Measurements from ENCODE around the gene CHD6. TPM values are rescaled to one million over a fixed set of nuclear protein-coding genes. Genes with fewer than 3 reads are reported as not detected.

CHD6 gene
- total and polyA plus RNA-seq, 11 donors = 6.5 to 52.8 (median 38.9) TPM

DNA sequence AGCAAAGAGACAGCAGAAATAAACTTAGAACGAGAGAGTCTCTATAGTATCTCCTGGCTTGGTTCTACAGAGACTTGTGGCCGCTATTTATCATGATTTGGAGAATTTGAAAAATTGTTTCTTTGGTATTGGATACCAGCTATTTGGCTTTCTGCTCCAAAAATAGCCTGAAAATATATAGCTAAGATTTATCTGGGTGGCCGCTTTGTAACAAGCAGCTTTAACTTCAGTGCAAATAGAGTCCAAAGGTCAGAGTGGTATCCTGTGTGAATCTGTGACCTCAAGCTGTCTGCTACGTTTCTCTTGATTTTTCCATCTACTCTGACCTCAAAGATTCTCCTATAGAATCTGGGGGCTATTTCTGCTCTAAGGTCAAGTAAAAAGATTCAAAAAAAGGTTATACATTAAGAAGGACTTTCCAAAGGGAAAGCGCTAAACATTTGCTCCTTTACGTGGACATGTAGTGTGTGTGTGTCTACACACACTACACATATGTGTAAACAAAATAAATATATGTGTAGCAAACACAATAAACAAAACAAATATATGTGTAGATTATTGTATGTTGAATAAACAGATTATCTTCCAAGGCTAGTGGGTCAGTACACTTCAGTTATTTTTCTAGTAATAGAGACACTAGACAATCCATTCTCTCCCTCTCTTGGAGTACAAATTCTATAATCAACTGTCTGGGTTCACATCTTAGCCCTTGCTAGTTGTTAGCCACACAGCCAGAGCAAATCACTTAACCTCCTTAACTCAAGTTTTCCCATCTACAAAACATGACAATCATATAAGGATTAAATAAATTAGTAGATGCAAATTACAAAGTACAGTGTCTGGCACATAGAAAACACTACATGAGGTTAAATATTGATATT is 40.8 kb downstream of the CHD6 start:
- H3K4me3 ChIP-seq = no peak overlapping the region
- no peak overlapping the region for H3K27ac ChIP-seq
- H3K36me3 ChIP-seq = no peaks in the 10 kb centered on the region
- H3K4me1 ChIP-seq = peaks cover 0 to 77% (median 49%) of the 10 kb centered on the region in 12 donors
- no peaks in the 10 kb centered on the region for H3K27me3 ChIP-seq
- 67 to 75% (median 71%) methylated on average over 6 of the region's 6 CpGs for WGBS, 4 donors
- intact Hi-C loops (cut with DNase I) = no loop called here
- DNase-seq = no peak
- H3K9me3 ChIP-seq = peaks cover 0 to 9% (median 0%) of the 10 kb centered on the region in 12 donors
- no peak for TF ChIP-seq POLR2A (IDR thresholded peaks at IDR 0.05)
- TF ChIP-seq, protein P1, sequence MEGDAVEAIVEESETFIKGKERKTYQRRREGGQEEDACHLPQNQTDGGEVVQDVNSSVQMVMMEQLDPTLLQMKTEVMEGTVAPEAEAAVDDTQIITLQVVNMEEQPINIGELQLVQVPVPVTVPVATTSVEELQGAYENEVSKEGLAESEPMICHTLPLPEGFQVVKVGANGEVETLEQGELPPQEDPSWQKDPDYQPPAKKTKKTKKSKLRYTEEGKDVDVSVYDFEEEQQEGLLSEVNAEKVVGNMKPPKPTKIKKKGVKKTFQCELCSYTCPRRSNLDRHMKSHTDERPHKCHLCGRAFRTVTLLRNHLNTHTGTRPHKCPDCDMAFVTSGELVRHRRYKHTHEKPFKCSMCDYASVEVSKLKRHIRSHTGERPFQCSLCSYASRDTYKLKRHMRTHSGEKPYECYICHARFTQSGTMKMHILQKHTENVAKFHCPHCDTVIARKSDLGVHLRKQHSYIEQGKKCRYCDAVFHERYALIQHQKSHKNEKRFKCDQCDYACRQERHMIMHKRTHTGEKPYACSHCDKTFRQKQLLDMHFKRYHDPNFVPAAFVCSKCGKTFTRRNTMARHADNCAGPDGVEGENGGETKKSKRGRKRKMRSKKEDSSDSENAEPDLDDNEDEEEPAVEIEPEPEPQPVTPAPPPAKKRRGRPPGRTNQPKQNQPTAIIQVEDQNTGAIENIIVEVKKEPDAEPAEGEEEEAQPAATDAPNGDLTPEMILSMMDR (IDR thresholded peaks at IDR 0.05) = no peak
- ATAC-seq = no peak

DNA sequence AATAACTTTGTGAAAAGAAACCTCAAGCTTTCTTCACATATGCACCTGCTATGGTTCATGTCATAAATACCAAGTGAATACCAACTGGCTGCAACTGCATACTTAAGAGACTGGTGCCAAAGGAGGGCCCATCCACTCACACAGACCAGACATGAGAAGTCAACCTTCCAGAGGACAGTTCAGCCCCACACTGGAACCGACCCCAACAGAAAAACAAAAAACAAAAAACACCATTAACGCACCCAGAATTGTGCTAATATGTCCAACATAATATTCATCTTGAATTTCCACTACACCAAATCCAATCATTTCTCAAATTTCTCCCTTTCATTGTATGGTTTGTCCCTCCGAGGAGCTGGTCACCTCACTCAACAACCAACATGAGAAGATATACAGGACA is 42.8 kb downstream of the CHD6 start:
- Histone ChIP-seq H3K4me3 (no peak overlapping the region), H3K9me3 (peaks cover 0 to 9% (median 0%) of the 10 kb centered on the region in 12 donors), H3K27me3 (no peaks in the 10 kb centered on the region), H3K36me3 (no peaks in the 10 kb centered on the region), H3K4me1 (peaks cover 0 to 86% (median 60%) of the 10 kb centered on the region in 12 donors), H3K27ac (no peak overlapping the region)
- WGBS, 4 donors = 96 to 99% (median 97%) methylated on average over 3 of the region's 3 CpGs
- ATAC-seq (no peak), DNase-seq (no peak)
- intact Hi-C loops (cut with DNase I) = no loop called here
- TF ChIP-seq, protein P1 (IDR thresholded peaks at IDR 0.05) = no peak
- no peak for TF ChIP-seq POLR2A (IDR thresholded peaks at IDR 0.05)

DNA sequence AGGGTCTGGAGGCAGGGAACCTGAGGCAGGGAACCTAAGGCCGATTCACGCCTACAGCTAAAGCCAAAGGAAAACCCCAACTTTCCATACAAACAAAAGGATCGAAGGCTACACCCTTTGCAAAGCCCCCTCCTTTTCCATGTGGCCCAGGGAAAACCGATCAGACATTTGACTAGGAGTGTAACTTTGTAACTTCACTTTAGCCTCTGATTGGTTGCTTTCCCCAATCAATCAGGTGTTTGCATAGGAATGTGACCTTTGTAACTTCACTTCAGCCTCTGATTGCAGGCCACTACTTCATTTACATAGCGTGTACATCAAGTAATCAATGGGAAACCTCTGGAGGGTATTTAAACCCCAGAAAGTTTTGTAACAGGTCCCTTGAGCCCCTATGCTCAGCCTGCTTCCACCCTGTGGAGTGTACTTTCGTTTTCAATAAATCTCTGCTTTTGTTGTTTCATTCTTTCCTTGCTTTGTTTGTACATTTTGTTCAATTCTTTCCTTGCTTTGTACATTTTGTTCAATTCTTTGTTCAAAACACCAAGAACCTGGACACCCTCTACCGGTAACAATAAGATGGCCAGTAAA is 43.3 kb downstream of the CHD6 start:
- DNase-seq = no peak
- Histone ChIP-seq H3K36me3 (no peaks in the 10 kb centered on the region), H3K27ac (no peak overlapping the region), H3K4me1 (peaks cover 0 to 87% (median 58%) of the 10 kb centered on the region in 12 donors), H3K27me3 (no peaks in the 10 kb centered on the region), H3K4me3 (no peak overlapping the region), H3K9me3 (peaks cover 0 to 9% (median 0%) of the 10 kb centered on the region in 12 donors)
- intact Hi-C loops (cut with DNase I) = loop anchor here in 1 of 10 donors (5.0 kb wide), 1 partner anchor 42 kb away; the partner anchor contains the start of gene CHD6
- TF ChIP-seq POLR2A (IDR thresholded peaks at IDR 0.05) = no peak
- WGBS, 4 donors = 93 to 95% (median 95%) methylated on average over 7 of the region's 7 CpGs
- ATAC-seq = no peak

DNA sequence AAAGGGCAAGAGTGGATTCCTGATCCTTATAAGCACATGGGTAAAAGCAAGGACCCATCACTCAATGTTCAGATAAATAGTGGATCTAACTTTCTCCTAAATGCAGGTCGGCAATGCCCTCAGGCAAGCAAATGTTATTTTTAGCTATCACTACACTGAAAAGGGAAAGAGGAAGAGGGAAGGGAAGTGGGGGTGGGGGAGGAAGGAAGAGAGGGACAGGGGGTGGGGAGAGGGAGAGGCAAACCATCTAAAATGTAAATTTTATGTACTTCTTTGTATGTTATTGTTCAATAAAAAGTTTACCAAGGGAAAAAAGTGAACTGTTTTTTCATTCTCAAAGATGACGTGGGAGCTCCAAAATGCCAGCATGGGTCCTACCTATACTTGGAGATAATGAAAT is 44.2 kb downstream of the CHD6 start:
- peak overlapping the region in 2 of 12 donors; percentile 27 to 39 for H3K27ac ChIP-seq
- H3K27me3 ChIP-seq = no peaks in the 10 kb centered on the region
- peaks cover 0 to 88% (median 50%) of the 10 kb centered on the region in 12 donors for H3K4me1 ChIP-seq
- DNase-seq (no peak), ATAC-seq (peak in 2 of 4 donors; percentile 20 to 44)
- intact Hi-C loops (cut with DNase I) = loop anchor here in 1 of 10 donors (5.0 kb wide), 1 partner anchor 43 kb away; the partner anchor contains the start of gene CHD6
- H3K4me3 ChIP-seq = no peak overlapping the region
- TF ChIP-seq POLR2A (IDR thresholded peaks at IDR 0.05) = no peak
- TF ChIP-seq, protein P1 (IDR thresholded peaks at IDR 0.05) = no peak
- H3K9me3 ChIP-seq = peaks cover 0 to 9% (median 0%) of the 10 kb centered on the region in 12 donors
- no peaks in the 10 kb centered on the region for H3K36me3 ChIP-seq
- 30 to 39% (median 36%) methylated on average over 2 of the region's 2 CpGs for WGBS, 4 donors

Measured in heart left ventricle (tissue), 16 donors.